ENCODE data around the gene GPRC5D.

The GPRC5D gene

DNA sequence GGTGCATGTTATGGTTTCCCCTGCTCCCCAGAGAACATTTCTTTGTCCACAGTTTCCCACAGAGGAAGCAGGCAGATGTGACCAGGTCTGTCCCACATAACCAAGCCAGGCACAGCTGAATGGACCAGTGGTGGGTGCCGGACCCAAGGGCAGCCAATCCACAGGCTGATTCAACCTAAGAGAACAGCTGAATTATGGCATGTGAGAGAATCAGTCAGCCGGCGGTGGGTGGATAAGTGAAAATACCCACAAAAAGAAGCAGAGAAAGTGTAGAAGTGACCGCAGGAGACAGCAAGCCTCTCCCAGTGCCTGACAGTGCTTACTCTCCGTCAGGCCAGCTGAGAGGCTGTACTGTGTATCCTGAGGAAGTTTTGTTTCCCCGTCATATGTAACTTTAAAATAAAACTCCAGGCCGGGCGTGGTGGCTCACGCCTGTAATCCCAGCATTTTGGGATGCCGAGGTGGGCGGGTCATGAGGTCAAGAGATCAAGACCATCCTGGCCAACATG is 14.9 kb downstream of the GPRC5D start:
- no peak for DNase-seq (ENCODE audit: low spot score)

DNA sequence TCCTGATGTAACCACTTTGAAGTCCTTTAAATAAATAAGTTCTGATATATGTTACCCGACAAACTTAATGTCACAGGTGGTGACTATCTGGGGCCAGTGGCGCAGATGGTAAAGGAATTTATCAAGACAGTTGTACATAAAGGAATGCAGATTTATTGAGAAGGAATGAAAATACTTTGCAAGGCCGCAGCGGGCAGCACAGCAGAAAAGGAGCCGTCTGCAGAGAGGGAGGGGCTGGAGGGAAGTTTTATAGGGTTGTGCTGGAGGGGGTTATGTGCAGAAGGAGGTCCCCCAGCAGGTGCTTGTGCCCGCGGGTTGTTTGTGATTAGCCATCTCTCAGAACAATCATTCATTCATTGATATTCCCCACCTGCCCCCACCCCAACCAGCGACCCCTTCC is 17.4 kb downstream of the GPRC5D start:
- DNase-seq (ENCODE audit: low spot score) = no peak

DNA sequence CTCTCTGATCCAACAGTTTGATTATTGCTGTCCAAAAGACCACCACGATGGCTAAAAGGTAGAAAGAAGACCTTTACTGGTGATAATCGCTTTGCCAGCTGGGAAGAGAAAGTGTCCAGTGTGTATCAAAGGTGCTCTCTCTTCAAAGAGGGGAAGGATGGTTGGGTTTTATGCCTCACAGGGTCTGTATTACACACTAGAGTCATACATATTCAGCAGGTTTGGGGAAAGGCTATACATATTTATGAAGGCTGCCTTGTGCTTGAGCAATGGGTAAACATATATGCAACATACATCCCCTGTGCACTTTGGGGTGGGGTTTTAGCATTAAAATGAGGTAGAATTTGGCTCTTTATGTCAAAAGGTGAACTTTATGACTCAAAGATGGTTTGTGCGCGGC is 18.2 kb downstream of the GPRC5D start:
- DNase-seq (ENCODE audit: low spot score) = no peak

DNA sequence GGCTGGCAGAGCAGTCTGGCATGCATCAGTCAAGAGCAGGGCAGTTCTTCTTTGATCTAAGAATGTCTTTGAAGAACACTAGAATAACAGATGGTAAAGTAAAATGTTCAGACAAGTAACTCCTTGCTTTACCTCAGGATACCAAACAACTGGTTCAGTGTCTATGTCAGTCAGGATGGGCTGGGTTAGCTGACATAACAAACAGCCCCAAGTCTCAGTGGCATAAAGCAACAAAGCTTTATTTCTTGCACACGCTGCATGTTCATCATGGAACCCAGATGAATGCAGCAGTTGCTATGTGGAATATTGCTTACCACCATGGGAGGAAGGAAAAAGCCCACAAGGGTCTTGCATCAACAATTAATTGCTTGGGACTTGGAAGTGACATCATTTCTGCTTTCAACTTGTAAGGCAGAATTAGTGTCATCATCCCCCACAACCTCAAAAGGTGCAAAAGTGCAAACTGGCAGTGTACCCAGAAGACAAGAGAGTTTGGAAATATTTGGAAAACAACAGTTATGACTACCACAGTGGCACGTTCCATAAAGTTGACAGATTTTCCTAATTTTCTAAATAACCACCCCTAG is 21.2 kb downstream of the GPRC5D start:
- DNase-seq (ENCODE audit: low spot score) = no peak

DNA sequence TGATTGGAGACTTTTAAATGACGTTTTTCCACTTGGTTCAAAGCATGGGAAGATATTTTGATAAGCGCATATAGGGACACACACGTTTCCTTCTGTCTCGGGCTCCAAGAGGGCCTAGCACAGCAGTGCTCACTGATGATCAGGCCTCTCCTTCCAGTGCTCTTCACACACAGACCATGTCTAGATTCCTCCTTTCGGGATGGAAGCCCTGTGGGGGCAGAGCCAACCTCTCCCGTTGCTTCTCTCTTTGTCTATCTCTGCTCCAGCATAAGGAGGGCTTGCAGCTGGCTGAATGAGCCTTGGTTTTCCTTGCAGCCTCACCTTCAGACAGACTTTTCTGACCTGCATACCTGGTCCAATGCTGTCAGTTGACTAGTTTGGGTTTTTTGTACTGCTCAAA is 22.3 kb downstream of the GPRC5D start:
- no peak for DNase-seq (ENCODE audit: low spot score)

DNA sequence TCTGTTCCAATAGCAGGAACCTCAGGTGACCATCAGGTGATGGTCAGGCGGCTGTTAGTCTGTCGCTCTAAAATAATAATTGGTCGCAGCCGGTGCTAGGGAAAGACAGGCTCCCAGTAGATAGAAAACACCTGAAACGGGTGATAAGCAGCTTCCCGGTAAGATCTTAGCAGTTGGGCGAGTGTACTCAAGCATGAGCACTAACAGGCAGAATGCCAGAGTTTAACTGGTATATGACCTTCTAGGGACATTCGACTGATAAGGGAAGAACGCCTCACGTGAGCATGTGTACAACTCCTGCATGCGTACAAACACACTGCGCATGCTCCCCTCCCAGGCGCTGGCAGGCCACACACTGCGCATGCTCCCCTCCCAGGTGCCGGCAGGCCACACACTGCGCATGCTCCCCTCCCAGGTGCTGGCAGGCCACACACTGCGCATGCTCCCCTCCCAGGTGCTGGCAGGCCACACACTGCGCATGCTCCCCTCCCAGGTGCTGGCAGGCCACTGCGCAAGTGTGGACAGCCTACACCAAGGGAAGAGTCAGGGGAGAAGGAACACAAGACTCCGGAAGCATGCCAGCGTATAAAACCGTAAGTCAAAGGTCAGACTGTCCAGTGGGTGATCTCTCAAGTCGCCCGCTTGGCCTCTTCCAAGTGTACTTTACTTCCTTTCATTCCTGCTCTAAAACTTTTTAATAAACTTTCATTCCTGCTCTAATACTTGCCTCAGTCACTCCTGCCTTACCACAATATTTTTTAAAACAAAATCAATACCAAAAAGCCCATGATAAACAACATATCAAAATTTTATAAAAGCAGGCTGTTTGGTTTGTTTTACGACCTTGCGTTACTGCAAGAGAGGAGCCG is 24.5 kb downstream of the GPRC5D start:
- no peak for DNase-seq (ENCODE audit: low spot score)

DNA sequence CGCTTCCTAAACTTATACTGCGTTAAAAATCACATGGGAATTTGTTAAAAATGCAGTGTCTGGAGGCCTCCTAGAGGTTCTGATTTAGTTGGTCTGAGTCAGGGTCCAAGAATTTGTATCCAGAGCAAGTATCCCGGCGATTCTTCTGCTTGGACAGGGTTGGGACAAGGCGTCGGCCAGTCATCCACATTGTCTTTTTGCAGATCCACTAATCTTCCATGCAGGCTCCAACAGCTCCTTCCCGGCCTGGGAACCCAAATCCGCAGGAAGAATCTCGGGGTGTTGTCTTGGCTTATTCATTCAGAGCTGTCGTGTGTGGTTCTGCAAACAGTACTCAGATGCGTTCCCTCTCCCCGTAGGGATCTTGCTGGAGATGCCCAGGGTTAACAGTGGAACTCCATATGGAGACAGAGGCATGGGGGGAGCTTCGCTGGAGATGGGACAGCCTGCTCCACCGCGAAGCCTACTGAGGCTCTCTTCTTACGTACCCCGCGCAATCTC is 25.3 kb downstream of the GPRC5D start:
- no peak for DNase-seq (ENCODE audit: low spot score)

DNA sequence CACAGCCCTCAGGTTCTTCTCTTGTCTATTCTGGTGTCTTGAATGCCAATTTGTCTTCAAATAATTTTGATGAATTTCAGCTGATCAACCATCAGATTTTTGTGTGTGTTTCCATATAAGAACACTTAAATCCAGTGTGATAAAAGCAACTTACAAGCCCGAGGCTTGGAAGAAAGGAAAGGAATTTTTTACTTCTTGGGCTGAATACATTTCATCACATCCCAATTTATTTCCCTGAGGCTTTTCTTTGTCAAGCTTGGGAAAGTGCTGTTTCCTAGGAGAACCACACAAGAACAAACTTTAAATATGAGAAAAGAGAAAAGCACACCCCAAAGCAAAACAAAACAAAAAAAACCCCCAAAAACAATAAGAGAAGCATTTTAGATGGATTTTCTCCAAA is 26.6 kb downstream of the GPRC5D start:
- DNase-seq (ENCODE audit: low spot score) = no peak

DNA sequence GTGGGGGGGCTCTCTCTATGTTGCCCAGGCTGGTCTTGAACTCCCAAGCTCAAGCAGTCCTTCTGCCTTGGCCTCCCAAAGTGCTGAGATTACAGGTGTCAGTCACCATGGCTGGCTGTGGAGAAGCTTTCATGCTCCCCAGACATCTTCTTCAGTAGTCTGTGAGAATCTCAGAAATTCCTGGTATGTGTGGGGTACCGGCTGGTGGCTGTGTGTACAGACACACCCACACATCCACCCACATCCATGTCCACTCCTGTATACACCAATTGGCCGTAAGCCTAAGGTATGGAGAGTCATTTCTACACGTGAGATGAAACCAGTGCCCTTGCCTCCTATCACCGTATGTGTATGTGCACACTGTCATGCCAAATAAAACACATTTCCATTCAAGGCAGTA is 27.8 kb downstream of the GPRC5D start:
- DNase-seq (ENCODE audit: low spot score) = no peak

DNA sequence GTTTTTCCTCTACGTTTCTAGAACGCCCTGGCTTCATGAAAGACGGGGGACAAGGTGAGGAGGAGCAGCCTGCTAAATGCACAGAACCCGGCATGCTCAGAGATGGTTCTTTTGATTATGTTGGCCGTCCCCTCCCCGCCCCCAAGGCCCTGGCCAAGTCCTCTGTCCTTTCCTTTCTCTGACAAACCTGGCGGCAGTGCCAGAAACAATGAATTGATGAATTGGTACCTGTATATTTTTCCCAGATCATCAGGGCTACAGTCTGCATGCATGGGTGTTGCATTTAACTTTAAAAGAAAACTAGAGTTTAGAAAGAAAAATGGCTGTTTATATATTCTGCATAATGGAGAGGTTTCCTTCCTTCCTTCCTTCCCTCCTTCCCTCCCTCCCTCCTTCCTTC is 29.0 kb downstream of the GPRC5D start:
- DNase-seq (ENCODE audit: low spot score) = no peak

DNA sequence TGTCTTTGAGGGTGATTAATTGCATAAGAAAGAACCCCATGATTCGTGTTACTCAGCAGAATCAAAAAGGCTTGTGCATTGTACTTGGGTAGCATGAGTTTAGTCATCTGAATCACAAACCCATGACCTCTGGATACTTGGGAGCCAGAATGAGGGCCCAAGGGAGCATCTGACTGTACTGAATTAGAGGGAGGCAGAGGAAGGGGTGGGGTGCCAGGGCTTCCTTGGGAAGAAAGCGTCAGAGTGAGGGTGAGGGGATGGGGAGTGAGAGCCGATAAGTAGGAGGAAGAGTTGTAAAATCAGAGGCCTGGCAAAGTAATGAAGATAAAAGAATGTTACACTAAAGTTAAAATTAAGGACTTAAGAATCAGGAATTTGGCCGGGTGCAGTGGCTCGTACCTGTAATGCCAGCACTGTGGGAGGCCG is 29.8 kb downstream of the GPRC5D start:
- no peak for DNase-seq (ENCODE audit: low spot score)

DNA sequence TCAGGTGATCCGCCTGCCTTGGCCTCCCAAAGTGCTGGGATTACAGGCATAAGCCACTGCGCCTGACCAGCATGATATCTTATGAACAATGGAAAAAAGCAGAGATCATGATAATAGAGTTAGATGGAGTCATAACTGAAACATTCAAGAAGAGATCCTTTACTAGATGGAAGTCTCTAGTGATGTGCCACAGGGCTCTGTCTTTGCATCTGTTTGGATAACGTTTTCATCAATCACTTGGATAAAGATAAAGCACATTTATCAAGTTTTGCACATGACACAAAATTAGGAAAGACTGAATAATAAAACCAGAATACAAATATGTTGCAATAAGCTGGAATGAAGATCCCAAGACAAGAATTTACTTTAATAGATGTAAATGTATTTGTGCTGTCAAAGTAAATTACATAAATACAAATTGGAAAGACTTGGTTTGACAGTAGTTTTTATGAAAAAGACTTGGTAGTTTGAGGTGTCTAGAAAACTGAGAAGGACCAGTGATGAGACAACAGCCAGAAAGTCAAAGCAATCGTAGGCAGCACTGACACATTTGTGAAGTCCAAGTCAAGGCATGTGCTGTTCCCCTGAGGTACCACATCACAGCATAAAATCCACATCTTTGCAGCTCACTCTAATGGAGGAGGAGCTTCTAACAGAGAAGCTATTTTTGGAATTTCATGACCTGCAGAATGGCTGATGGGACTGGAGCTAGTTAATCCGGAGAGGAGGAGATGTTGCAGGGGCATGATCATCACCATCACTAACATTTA is 32.1 kb downstream of the GPRC5D start:
- no peak for DNase-seq (ENCODE audit: low spot score)

DNA sequence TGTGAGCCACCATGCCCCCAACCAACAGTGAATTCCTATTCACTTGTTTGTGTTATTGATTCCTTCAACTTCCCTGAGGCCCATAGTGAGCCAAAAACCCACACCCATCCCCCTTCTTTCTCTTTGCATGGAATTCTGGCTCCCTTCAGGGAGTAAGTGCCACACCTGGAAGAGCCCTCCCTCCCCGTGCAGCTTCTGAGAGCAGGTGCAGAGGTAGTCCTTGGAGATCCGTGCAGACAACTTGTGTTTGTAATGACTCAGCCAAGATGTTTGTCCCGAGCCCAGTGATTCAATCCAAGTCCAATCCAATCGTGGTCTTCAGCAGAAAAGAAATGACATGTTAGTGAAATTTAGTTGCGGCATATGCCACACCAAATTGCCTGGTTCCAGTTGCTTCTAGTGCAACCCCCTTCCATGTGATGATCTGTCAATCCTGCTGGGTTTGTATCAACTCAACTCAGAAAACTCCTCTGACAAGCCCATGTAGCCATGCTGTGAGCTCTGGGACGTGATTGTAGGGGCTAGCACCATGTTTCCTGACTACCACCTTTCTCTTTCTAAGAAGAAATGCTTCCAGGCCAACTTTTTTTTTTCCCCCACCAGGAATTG is 33.1 kb downstream of the GPRC5D start:
- DNase-seq (ENCODE audit: low spot score) = no peak

DNA sequence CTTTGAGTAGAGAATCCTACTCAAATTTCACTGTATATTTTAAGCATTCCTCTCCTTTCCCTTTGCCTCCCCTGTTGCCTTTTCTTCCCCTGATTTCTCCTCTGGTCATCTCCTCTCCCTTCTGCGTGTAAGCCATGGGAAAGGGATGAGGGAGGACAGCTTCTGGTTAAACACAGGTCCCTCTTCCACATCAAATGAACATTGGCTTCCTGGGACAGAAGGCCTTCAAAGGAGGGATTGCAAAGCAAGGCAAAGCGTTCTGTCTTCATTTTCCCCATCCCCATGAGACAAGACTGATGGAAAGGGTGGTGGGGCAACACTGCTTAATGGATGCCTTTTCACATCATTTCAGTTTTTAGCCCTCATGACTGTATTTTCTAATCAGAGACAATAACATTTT is 34.5 kb downstream of the GPRC5D start:
- no peak for DNase-seq (ENCODE audit: low spot score)

DNA sequence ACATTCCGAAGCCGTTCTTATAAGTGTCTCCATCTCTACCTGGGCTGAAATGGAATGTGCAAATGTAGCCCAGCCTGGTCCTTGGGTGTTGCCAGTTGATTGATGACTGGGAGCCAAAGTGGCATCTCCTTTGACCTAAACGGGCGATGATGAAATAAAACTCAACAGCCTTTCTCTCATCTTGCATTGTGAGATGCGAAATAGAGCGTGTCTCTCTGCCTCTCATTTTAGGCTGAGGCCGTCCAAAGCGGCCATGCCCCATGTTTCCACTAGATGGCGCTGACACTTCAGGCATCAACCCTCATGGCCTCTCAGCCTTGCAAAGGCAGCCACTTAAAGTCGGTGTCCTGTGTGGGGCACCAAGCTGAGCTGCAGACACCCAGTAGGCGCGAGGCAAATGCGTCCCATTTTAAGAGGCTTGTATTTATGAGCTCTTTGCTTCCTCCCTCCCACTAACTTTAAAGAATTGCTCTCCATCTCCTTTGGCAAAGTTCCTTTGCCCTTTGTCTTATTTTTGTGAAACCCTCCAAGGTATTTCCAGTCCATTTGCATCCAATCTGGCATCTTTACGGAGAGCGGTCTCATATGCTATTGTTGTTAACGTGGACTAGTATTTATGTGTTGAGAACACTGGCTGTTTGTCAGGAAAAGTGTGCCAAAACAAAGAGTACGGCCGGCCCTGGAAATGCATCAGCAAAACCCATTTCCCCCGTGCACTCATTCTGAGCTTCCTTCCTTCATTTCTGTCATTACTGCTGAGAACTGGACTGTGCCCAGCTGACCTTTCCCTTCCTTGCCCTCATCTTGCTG is 35.6 kb downstream of the GPRC5D start:
- DNase-seq (ENCODE audit: low spot score) = peak; percentile 91

DNA sequence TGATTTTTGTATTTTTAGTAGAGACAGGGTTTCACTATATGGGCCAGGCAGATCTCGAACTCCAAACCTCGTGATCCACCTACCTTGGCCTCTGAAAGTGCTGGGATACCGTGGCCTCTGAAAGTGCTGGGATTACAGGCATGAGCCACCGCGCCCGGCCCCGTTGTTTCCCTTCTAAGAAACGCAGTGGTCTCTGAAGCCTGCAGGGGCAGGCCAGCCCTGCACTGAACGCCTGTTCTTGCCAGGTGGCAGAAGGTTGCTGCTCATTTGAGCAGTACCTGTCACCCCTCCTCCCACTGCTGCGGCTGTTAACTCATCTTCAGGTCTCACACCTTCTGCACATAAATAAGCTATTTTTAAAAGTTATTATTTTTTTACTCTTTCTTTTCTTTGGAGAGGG is 36.3 kb downstream of the GPRC5D start:
- no peak for DNase-seq (ENCODE audit: low spot score)

DNA sequence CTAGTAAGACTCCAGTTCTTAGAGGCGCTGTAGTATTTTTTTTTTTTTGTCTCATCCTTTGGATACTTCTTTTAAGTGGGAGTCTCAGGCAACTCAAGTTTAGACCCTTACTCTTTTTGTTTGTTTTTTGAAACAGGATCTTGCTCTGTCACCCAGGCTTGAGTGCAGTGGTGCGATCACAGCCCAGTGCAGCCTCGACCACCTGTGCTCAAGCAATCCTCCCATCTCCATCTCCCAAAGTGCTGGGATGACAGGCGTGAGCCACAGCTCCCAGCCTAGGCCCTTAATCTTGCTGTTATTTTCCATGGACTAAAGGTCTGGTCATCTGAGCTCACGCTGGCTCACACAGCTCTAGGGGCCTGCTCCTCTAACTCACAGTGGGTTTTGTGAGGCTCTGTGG is 39.3 kb downstream of the GPRC5D start:
- no peak for DNase-seq (ENCODE audit: low spot score)

DNA sequence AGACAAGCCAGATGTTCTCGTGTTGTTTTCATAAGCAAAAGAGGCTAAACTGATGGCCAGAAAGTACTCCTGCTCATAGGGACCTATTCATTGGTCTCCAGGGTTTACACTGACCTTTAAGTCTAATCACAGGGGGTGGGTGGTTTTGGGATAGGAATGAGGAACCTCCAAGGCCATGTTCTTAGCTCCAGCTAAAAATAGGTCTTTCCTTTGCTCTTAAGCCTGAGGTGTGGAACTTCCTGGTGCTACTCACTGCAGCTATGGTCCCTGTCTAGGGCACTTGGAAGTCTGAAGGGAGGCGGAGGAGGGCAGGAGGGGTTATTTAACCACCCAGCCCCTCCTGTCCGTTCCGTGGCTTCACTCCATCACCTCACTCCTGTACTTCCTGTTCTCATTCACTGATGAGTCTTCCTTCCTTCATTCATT is 42.0 kb downstream of the GPRC5D start:
- DNase-seq (ENCODE audit: low spot score) = no peak

DNA sequence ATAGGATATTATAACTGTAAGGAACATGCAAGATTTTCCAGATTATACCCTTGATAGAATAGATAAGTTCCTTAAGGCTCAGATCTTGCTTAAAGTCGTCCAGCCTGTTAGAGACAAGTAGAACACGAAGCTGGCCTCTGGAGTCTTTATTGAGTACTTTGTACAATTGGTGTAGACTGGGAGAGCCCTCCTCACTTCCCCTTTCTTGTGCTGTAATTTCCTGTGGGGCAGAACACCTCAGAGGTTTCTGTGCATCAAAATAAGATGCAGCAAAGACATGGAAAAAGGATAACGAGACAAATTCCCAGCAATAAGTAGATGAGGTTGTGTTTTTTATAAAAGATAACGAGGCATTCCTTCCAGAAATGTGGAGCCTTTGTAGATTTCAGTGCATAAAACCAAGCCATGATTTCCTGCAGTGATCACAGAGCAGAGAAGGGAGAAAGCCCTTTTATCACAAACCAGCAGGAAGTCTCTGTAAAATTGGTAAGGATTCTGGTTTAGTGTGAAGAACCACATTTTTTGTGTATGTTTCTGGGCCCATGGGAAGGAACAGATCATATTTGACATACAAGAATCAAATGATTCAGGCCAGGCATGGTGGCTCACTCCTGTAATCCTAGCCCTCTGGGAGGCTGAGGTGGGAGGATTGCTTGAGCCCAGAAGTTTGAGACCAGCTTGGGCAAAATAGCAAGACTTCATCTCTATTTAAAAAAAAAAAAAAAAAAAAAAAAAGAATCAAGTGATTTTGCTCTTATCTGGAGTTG is 42.6 kb downstream of the GPRC5D start:
- no peak for DNase-seq (ENCODE audit: low spot score)

DNA sequence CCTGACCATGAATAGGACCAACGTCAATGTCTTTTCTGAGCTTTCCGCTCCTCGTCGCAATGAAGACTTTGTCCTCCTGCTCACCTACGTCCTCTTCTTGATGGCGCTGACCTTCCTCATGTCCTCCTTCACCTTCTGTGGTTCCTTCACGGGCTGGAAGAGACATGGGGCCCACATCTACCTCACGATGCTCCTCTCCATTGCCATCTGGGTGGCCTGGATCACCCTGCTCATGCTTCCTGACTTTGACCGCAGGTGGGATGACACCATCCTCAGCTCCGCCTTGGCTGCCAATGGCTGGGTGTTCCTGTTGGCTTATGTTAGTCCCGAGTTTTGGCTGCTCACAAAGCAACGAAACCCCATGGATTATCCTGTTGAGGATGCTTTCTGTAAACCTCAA is 43.3 kb downstream of the GPRC5D start:
- no peak for DNase-seq (ENCODE audit: low spot score)

DNA sequence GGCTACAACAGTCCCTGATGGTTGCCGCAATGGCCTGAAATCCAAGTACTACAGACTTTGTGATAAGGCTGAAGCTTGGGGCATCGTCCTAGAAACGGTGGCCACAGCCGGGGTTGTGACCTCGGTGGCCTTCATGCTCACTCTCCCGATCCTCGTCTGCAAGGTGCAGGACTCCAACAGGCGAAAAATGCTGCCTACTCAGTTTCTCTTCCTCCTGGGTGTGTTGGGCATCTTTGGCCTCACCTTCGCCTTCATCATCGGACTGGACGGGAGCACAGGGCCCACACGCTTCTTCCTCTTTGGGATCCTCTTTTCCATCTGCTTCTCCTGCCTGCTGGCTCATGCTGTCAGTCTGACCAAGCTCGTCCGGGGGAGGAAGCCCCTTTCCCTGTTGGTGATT is 43.7 kb downstream of the GPRC5D start:
- DNase-seq (ENCODE audit: low spot score) = no peak
